HepG2 (cell line): ENCODE results near the gene PDE5A. TPM values are rescaled to one million over a fixed set of nuclear protein-coding genes. Genes with fewer than 3 reads are reported as not detected.
A peak's percentile ranks its signal among the peaks of the same experiment; 100 is the strongest.

Experiments used
- ARNT2 ChIP-seq: sonication (generic); formaldehyde crosslinking; IDR thresholded peaks from 2 replicates; pipeline ENCODE4 v1.8.0; 2022; ENCODE audit warnings: mild to moderate bottlenecking, low read depth, missing genetic modification reagents, moderate library complexity
- DZIP1 ChIP-seq: sonication (generic); formaldehyde crosslinking; IDR thresholded peaks from 2 replicates; pipeline ENCODE4 v1.5.0; 2020; ENCODE audit warnings: mild to moderate bottlenecking, missing genetic modification reagents
- ETV5 ChIP-seq: IDR thresholded peaks from 2 replicates; pipeline ENCODE4 v1.6.1; 2018; ENCODE audit warnings: missing biosample characterization, missing genetic modification reagents, inconsistent platforms, borderline replicate concordance
- FOXK1 ChIP-seq: sonication (generic); formaldehyde crosslinking; IDR thresholded peaks from 2 replicates; pipeline ENCODE4 v1.4.0; 2020; ENCODE audit warnings: low read depth, missing genetic modification reagents, borderline replicate concordance
- GABPB1 ChIP-seq: IDR thresholded peaks from 2 replicates; pipeline ENCODE4 v1.6.1; 2016; ENCODE audit warnings: mild to moderate bottlenecking, missing genetic modification reagents, moderate library complexity, missing compliant biosample characterization
- HOXA5 ChIP-seq: sonication (generic); formaldehyde crosslinking; IDR thresholded peaks from 2 replicates; pipeline ENCODE4 v1.4.0; 2020; ENCODE audit warnings: missing genetic modification reagents
- IRF2 ChIP-seq: IDR thresholded peaks from 2 replicates; pipeline ENCODE4 v1.6.1; 2018; ENCODE audit warnings: missing genetic modification reagents, missing compliant biosample characterization
- MTA1 ChIP-seq: sonication (generic); formaldehyde crosslinking; IDR thresholded peaks from 2 replicates; pipeline ENCODE4 v1.4.0; 2020; ENCODE audit warnings: missing genetic modification reagents, mild to moderate bottlenecking, borderline replicate concordance
- MXD4 ChIP-seq: IDR thresholded peaks from 2 replicates; pipeline ENCODE4 v1.6.1; 2016; ENCODE audit warnings: mild to moderate bottlenecking, missing biosample characterization, missing genetic modification reagents
- NCOA2 ChIP-seq: sonication (generic); formaldehyde crosslinking; IDR thresholded peaks from 2 replicates; pipeline ENCODE4 v1.8.0; 2022; ENCODE audit warnings: inconsistent platforms
- RBFOX2 ChIP-seq: fragments of 200-400 bp; formaldehyde crosslinking; IDR thresholded peaks from 2 replicates; pipeline ENCODE4 v1.6.1; 2017; ENCODE audit warnings: low read depth, mild to moderate bottlenecking, low read length
- SIX4 ChIP-seq: sonication (generic); formaldehyde crosslinking; IDR thresholded peaks from 2 replicates; pipeline ENCODE4 v1.4.0; 2020; ENCODE audit warnings: missing genetic modification reagents
- SMAD1 ChIP-seq: sonication (generic); formaldehyde crosslinking; IDR thresholded peaks from 2 replicates; pipeline ENCODE4 v1.4.0; 2020; ENCODE audit warnings: missing genetic modification reagents, low read depth, mild to moderate bottlenecking, borderline replicate concordance
- SRF ChIP-seq: IDR thresholded peaks from 2 replicates; pipeline ENCODE4 v1.6.1; 2011; ENCODE audit warnings: mild to moderate bottlenecking, low read depth, low read length, moderate library complexity
- XBP1 ChIP-seq: sonication (generic); formaldehyde crosslinking; IDR thresholded peaks from 2 replicates; pipeline ENCODE4 v1.5.0; 2020; ENCODE audit warnings: missing genetic modification reagents
- ZNF205 ChIP-seq: IDR thresholded peaks from 2 replicates; pipeline ENCODE4 v1.6.1; 2018; ENCODE audit warnings: missing biosample characterization, missing genetic modification reagents
- ZNF280B ChIP-seq: sonication (generic); formaldehyde crosslinking; IDR thresholded peaks from 2 replicates; pipeline ENCODE4 v1.5.0; 2020; ENCODE audit warnings: missing genetic modification reagents, mild to moderate bottlenecking, borderline replicate concordance
- ZNF503 ChIP-seq: sonication (generic); formaldehyde crosslinking; IDR thresholded peaks from 2 replicates; pipeline ENCODE4 v1.4.0; 2020; ENCODE audit warnings: missing genetic modification reagents
- ZNF724P ChIP-seq: sonication (generic); formaldehyde crosslinking; IDR thresholded peaks from 2 replicates; pipeline ENCODE4 v1.8.0; 2022; ENCODE audit warnings: missing genetic modification reagents, borderline replicate concordance
- ZNF800 ChIP-seq: sonication (generic); formaldehyde crosslinking; IDR thresholded peaks from 2 replicates; pipeline ENCODE4 v1.4.0; 2020; ENCODE audit warnings: missing genetic modification reagents
- ZSCAN21 ChIP-seq: sonication (generic); formaldehyde crosslinking; IDR thresholded peaks from 2 replicates; pipeline ENCODE4 v1.8.0; 2022; ENCODE audit warnings: mild to moderate bottlenecking, missing genetic modification reagents, moderate library complexity, borderline replicate concordance
- polyA plus RNA-seq, 8 experiments: library from polyadenylated mRNA; depleted of rRNA in 3 of 8; stranded (reverse) in 7 of 8; unstranded in 1 of 8; fragments of >200 nt; fragmentation: Illumina TruSeq in 4 of 8; extraction: Trizol in 4 of 8; gene quantifications; 2 replicates each; pipeline versions ENCODE4 v1.2.1 to v1.2.3, GENCODE V29; 2011 to 2016; ENCODE audit warnings: low read depth in 4 of 8, missing spikeins in 1 of 8, mixed read lengths in 1 of 8; ENCODE audit not compliant: insufficient read depth in 1 of 8
- total RNA-seq, 5 experiments: library from RNA; depleted of rRNA; stranded (reverse); fragments of >200 nt; fragmentation: Illumina TruSeq; extraction: Trizol; gene quantifications; 2 replicates each; pipeline ENCODE4 v1.2.3, GENCODE V29; 2016; ENCODE audit warnings: low read depth in 1 of 5

The PDE5A gene
- total and polyA plus RNA-seq, 2 of the 13 experiments (the other 11 are each of a cell fraction or from before 2014, with no cell fraction given): 0.22 to 0.44 TPM

GRCh38 chr4:119454491-119455270 lies 173.9 kb downstream of the PDE5A start (continued):
- TF ChIP-seq ZNF800 (CRISPR knock-in tag) (peak; percentile 60; the same call in 1 of the 2 replicates), RBFOX2 (peak; percentile 84), ZSCAN21 (peak; percentile 62; the same call in 1 of the 2 replicates), FOXK1 (peak; percentile 99), IRF2 (CRISPR knock-in tag) (peak; percentile 98), ZNF503 (peak; percentile 88), SMAD1 (CRISPR knock-in tag) (peak; percentile 95; the same call in 1 of the 2 replicates), ZNF724P (CRISPR knock-in tag) (peak; percentile 66; the same call in 1 of the 2 replicates), ZNF280B (CRISPR knock-in tag) (peak; percentile 93), MXD4 (peak; percentile 81; the same call in 1 of the 2 replicates), DZIP1 (peak; percentile 92), NCOA2 (CRISPR knock-in tag) (peak; percentile 60; the same call in 1 of the 2 replicates), HOXA5 (CRISPR knock-in tag) (peak; percentile 83; the same call in 1 of the 2 replicates), XBP1 (0 out of 2 replicates have a peak, but pooled peaks have one; percentile 18), ETV5 (CRISPR knock-in tag) (peak; percentile 51; the same call in 1 of the 2 replicates), ZNF205 (peak; percentile 65; the same call in 1 of the 2 replicates), SIX4 (peak; percentile 67; the same call in 1 of the 2 replicates), GABPB1 (CRISPR knock-in tag) (peak; percentile 96), SRF (peak; percentile 93), MTA1 (CRISPR knock-in tag) (peak; percentile 76; the same call in 1 of the 2 replicates), ARNT2 (peak; percentile 50; the same call in 1 of the 2 replicates)
